Stimulated activated CD8-positive, alpha-beta memory T cell treated with anti-CD3 and anti-CD28 coated beads, Interleukin-7, amount 100 ng/mL, for 24 hours (primary cell): ENCODE data around the gene MUC13.
"Not testable (repeated sequence)": the region's sequence is repeated elsewhere in the genome, so short reads cannot be mapped to it uniquely, and the experiment has no call there.

Experiments
- DNase-seq: peaks from one replicate; pipeline ENCODE4 v3.0.0-alpha.2; 2020; ENCODE audit warnings: low read depth

The MUC13 gene

GRCh38 chr3:124934577-124934976, at the start of gene MUC13:
Gene MUC13, minus strand, starts transcription at chr3:124934751. Its CDS starts 39 bp downstream, at chr3:124934712.
- DNase-seq: no peak

- DNase-seq: no peak
These were observed 48.3 kb upstream of the MUC13 start for GRCh38 chr3:124982855-124983254.

- DNase-seq: no peak
These were observed 46.9 kb upstream of the MUC13 start for GRCh38 chr3:124981472-124981871.

GRCh38 chr3:124978627-124979026, 44.1 kb upstream of the MUC13 start:
- DNase-seq: no peak

- DNase-seq: no peak
These were observed 41.8 kb upstream of the MUC13 start for GRCh38 chr3:124976383-124976782.

- DNase-seq: no peak
These were observed 40.1 kb upstream of the MUC13 start for GRCh38 chr3:124974691-124975090.

GRCh38 chr3:124973290-124973689, 38.7 kb upstream of the MUC13 start:
- no peak for DNase-seq

GRCh38 chr3:124972457-124972856, 37.9 kb upstream of the MUC13 start:
- no peak for DNase-seq

- DNase-seq: no peak
These were observed 35.6 kb upstream of the MUC13 start for GRCh38 chr3:124969963-124970722.

- no peak for DNase-seq
These were observed 34.6 kb upstream of the MUC13 start for GRCh38 chr3:124969190-124969589.

- DNase-seq: no peak
These were observed 33.4 kb upstream of the MUC13 start for GRCh38 chr3:124967964-124968363.

- DNase-seq: no peak
These were observed 32.2 kb upstream of the MUC13 start for GRCh38 chr3:124966521-124967445.

- DNase-seq: no peak
These were observed 30.9 kb upstream of the MUC13 start for GRCh38 chr3:124965413-124965812.

GRCh38 chr3:124964387-124964786, 29.8 kb upstream of the MUC13 start:
- DNase-seq: no peak

GRCh38 chr3:124963755-124964154, 29.2 kb upstream of the MUC13 start:
- no peak for DNase-seq

- no peak for DNase-seq
These were observed 27.9 kb upstream of the MUC13 start for GRCh38 chr3:124962403-124962940.

GRCh38 chr3:124960698-124961097, 26.1 kb upstream of the MUC13 start:
- no peak for DNase-seq

GRCh38 chr3:124960105-124960504, 25.6 kb upstream of the MUC13 start:
- DNase-seq: no peak

- DNase-seq: not testable (repeated sequence)
These were observed 23.4 kb upstream of the MUC13 start for GRCh38 chr3:124957951-124958350.

GRCh38 chr3:124952282-124952855, 17.8 kb upstream of the MUC13 start:
- DNase-seq: no peak

GRCh38 chr3:124951511-124952281, 17.1 kb upstream of the MUC13 start:
- no peak for DNase-seq

- DNase-seq: no peak
These were observed 15.5 kb upstream of the MUC13 start for GRCh38 chr3:124950026-124950425.
